Ishikawa (cell line): Measurements from ENCODE around the gene DPF1.

Experiments used
- CEBPB ChIP-seq: IDR thresholded peaks from 2 replicates; pipeline ENCODE4 v1.6.1; 2012
- CREB1 ChIP-seq: IDR thresholded peaks from 2 replicates; pipeline ENCODE4 v1.6.1; 2012; ENCODE audit warnings: low read depth
- EGR1 ChIP-seq: IDR thresholded peaks from 2 replicates; pipeline ENCODE4 v1.6.1; 2012
- EP300 ChIP-seq: IDR thresholded peaks from 2 replicates; pipeline ENCODE4 v1.6.1; 2012; ENCODE audit warnings: borderline replicate concordance
- FOXM1 ChIP-seq: IDR thresholded peaks from 2 replicates; pipeline ENCODE4 v1.6.1; 2012; ENCODE audit warnings: low read depth, borderline replicate concordance
- MAX ChIP-seq: IDR thresholded peaks from 2 replicates; pipeline ENCODE4 v1.6.1; 2012
- NFIC ChIP-seq: IDR thresholded peaks from 2 replicates; pipeline ENCODE4 v1.6.1; 2012
- RAD21 ChIP-seq: IDR thresholded peaks from 2 replicates; pipeline ENCODE4 v1.6.1; 2012; ENCODE audit warnings: low read depth
- REST ChIP-seq: IDR thresholded peaks from 2 replicates; pipeline ENCODE4 v1.6.1; 2012; ENCODE audit warnings: low read depth, mild to moderate bottlenecking
- TAF1 ChIP-seq: IDR thresholded peaks from 2 replicates; pipeline ENCODE4 v1.6.1; 2012; ENCODE audit warnings: low read depth, mild to moderate bottlenecking
- TCF12 ChIP-seq: IDR thresholded peaks from 2 replicates; pipeline ENCODE4 v1.6.1; 2012; ENCODE audit warnings: low read depth
- TEAD4 ChIP-seq: IDR thresholded peaks from 2 replicates; pipeline ENCODE4 v1.6.1; 2012
- USF1 ChIP-seq: IDR thresholded peaks from 2 replicates; pipeline ENCODE4 v1.6.1; 2012
- YY1 ChIP-seq: IDR thresholded peaks from 2 replicates; pipeline ENCODE4 v1.6.1; 2012; ENCODE audit warnings: low read depth
- ZBTB7A ChIP-seq: IDR thresholded peaks from 2 replicates; pipeline ENCODE4 v1.6.1; 2012; ENCODE audit warnings: low read depth

Gene DPF1

GRCh38 chr19:38221919-38222830, 1.8 kb downstream of the DPF1 start:
- TF ChIP-seq EP300 (no peak), FOXM1 (no peak), TCF12 (no peak), NFIC (no peak), YY1 (no peak), MAX (no peak), RAD21 (no peak), TEAD4 (no peak), REST (no peak), TAF1 (no peak), CREB1 (no peak), ZBTB7A (no peak), EGR1 (no peak), USF1 (no peak), CEBPB (no peak)

GRCh38 chr19:38221421-38221820, 2.6 kb downstream of the DPF1 start:
- TF ChIP-seq RAD21 (no peak), TEAD4 (no peak), FOXM1 (no peak), TAF1 (no peak), USF1 (no peak), EP300 (no peak), TCF12 (no peak), ZBTB7A (no peak), CEBPB (no peak), YY1 (no peak), NFIC (no peak)

GRCh38 chr19:38219221-38219620, 4.8 kb downstream of the DPF1 start:
- no peak for TF ChIP-seq TEAD4

GRCh38 chr19:38218204-38218603, 5.8 kb downstream of the DPF1 start:
- TF ChIP-seq REST, result no peak
- no peak for TF ChIP-seq YY1
- no peak for TF ChIP-seq CEBPB
- no peak for TF ChIP-seq USF1

GRCh38 chr19:38216785-38217641, 7.0 kb downstream of the DPF1 start:
- TF ChIP-seq ZBTB7A (no peak), EGR1 (no peak), EP300 (no peak), FOXM1 (no peak), USF1 (no peak), RAD21 (no peak), TEAD4 (no peak)
